ENCODE data around the gene WDR72. TPM values are rescaled to one million over a fixed set of nuclear protein-coding genes. Genes with fewer than 3 reads are reported as not detected.

Gene WDR72
- total and polyA plus RNA-seq, 2 of the 8 experiments (the other 6 are each of a cell fraction or from before 2014, with no cell fraction given), result 1.2 to 1.9 TPM

DNA sequence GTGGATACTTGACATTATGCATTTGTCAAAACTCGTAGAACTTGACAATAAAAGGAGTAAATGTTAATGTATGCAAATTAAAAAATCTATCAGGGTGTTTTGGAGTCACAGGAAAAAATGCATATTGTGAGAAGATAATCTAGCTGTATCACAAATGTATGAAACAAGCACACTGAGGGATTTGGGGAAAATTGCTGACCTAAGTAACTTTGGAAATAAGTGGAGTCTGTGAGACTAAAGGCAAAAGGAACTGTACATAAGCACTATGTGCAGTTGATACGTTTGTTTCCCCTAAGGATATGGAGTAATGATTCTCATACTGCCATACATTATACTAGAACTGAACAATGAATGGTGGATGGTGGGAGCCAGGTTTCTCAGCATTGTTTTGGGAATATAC lies 43.2 kb upstream of the WDR72 start:
- Histone ChIP-seq H4K5ac (ENCODE audit: insufficient read length, low read depth, low read length) (no peak overlapping the region), H3K23me2 (ENCODE audit: low read depth, low read length) (no peaks in the 10 kb centered on the region), H4K8ac (ENCODE audit: extremely low read depth, insufficient read depth, low read length) (no peak overlapping the region), H3K9me3 (ENCODE audit: insufficient read depth in 2 of 2, low read depth in 1 of 2, low read length in 1 of 2) (no peaks in the 10 kb centered on the region), H3K4me1 (replicated peaks in 1 of 4; ENCODE audit: control insufficient read depth in 3 of 4, insufficient read depth in 4 of 4, low read length in 3 of 4) (no peaks in the 10 kb centered on the region), H3K18ac (ENCODE audit: extremely low read depth, low read length) (no peak overlapping the region), H2BK5ac (ENCODE audit: low read depth, low read length) (no peak overlapping the region), H3K14ac (ENCODE audit: insufficient read length) (no peak overlapping the region), H2AFZ (ENCODE audit: low read length) (no peak overlapping the region), H3K27me3 (replicated peaks in 1 of 4; ENCODE audit: control insufficient read depth in 3 of 4, extremely low read depth in 1 of 4, insufficient read depth in 3 of 4, low read length in 3 of 4) (no peaks in the 10 kb centered on the region), H3K79me2 (ENCODE audit: control insufficient read depth in 1 of 2, insufficient read depth in 2 of 2, low read length in 2 of 2) (no peaks in the 10 kb centered on the region), H3K4me2 (ENCODE audit: insufficient read depth in 1 of 2, low read depth in 2 of 2, low read length in 2 of 2) (no peak overlapping the region), H2BK15ac (ENCODE audit: low read length) (no peak overlapping the region), H2BK20ac (ENCODE audit: low read length) (no peak overlapping the region), H3K4ac (replicated peaks; ENCODE audit: insufficient read length, low read depth, low read length) (no peak overlapping the region), H2BK120ac (replicated peaks; ENCODE audit: low read depth, low read length) (no peak overlapping the region), H3K27ac (ENCODE audit: low read depth, low read length) (no peak overlapping the region), H3K56ac (replicated peaks; ENCODE audit: insufficient read length, low read depth, low read length) (no peak overlapping the region), H2BK12ac (ENCODE audit: low read depth, low read length) (no peak overlapping the region), H4K20me1 (replicated peaks in 1 of 2; ENCODE audit: control insufficient read depth in 1 of 2, insufficient read depth in 2 of 2, low read length in 2 of 2) (no peaks in the 10 kb centered on the region), H2AK5ac (ENCODE audit: low read depth, low read length) (no peak overlapping the region), H3K36me3 (ENCODE audit: control insufficient read depth in 2 of 4, insufficient read depth in 4 of 4, low read length in 3 of 4) (no peaks in the 10 kb centered on the region), H3K23ac (ENCODE audit: insufficient read length) (no peak overlapping the region), H3K9ac (replicated peaks in 1 of 4; ENCODE audit: extremely low read depth in 1 of 4, low read depth in 3 of 4, low read length in 3 of 4) (no peak overlapping the region), H3K4me3 (ENCODE audit: extremely low read depth in 1 of 4, insufficient read depth in 2 of 4, low read depth in 3 of 4, low read length in 4 of 4) (no peak overlapping the region), H3K79me1 (ENCODE audit: low read depth, low read length) (no peaks in the 10 kb centered on the region), H4K91ac (replicated peaks; ENCODE audit: insufficient read length, low read length) (no peak overlapping the region)
- WGBS, 2 experiments (ENCODE audit: extremely low coverage in 1 of 2, insufficient coverage in 1 of 2, insufficient read length in 1 of 2, insufficient replicate concordance in 2 of 2, low coverage in 1 of 2, low lambda C conversion rate in 2 of 2, missing lambda C conversion rate in 1 of 2), result 38% methylated on average over 2 of the region's 2 CpGs; no CpG with 5 or more reads in 1 of the 2 experiments
- FAIRE-seq (no peak), DNase-seq (ENCODE audit: low read depth in 1 of 2, low spot score in 2 of 2) (no peak)
- ChIA-PET POLR2A (ENCODE audit: partially characterized antibody) (no interaction called here), CTCF (ENCODE audit: partially characterized antibody) (interaction anchor here (0.7 kb wide), 1 partner anchor 12 kb away, joined by 4 read pairs; no protein-coding TSS in a partner anchor)
- TF ChIP-seq MAFK (IDR thresholded peaks at IDR 0.05; ENCODE audit: low read depth, low read length), result peak; percentile 17; the same call in 1 of the 2 replicates
